HG02759 (cell line): ENCODE data around the gene NSMCE3.

ENCODE experiments used
- ATAC-seq: cut with Tn5 transposase; IDR thresholded peaks from one replicate; pipeline ENCODE4 v1.9.1; 2021; ENCODE audit warnings: mild to moderate bottlenecking, moderate library complexity; ENCODE audit not compliant: unreplicated experiment

The NSMCE3 gene

GRCh38 chr15:29269485-29270168, at the start of gene NSMCE3:
Gene NSMCE3 (minus strand): TSS chr15:29269822. CDS start chr15:29269705, 117 bp downstream.
- peak; percentile 92 for ATAC-seq

GRCh38 chr15:29316422-29316821, 46.8 kb upstream of the NSMCE3 start:
- ATAC-seq, result no peak

GRCh38 chr15:29312387-29312786, 42.8 kb upstream of the NSMCE3 start:
- ATAC-seq, result no peak

DNA sequence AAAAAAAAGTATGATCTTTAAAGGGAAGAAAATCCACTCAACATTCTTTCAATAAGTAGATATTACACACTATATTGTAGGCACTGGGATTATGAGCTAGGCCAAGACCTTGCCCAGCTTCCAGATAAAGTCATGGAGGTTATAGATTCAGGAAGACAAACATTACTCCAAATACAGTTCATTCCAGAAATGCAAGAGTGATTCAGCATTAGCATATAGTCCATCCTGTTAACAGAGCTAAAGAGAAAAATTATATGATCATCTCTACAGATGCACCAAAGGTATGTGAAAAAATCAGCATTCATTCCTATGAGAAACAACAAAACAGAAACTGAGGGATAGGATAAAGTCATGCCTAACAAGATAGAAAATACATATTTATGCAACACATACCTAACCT, 42.1 kb upstream of the NSMCE3 start:
- no peak for ATAC-seq

DNA sequence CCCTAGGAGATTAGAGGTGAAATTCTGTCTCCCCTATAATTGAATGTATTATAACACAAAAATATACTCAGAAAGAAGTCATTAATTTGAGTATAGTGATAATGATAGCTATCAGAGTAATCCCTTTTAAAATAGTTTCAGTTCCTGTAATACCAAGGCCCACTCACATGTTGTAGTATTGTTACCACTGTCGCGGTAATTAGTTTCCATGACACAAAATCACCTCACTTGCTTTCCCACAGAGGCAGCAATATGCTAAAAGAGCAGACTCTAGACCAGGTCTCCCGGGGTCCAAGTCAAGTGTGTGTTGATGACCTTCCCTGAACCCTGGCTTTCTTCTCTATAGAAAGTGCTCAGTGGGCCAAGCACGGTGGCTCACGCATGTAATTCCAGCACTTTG, 39.5 kb upstream of the NSMCE3 start:
- peak; percentile 39 for ATAC-seq

GRCh38 chr15:29308299-29308698, 38.7 kb upstream of the NSMCE3 start:
- no peak for ATAC-seq

- no peak for ATAC-seq
Observed at GRCh38 chr15:29305556-29305955, 35.9 kb upstream of the NSMCE3 start.

GRCh38 chr15:29302871-29303270, 33.2 kb upstream of the NSMCE3 start:
- no peak for ATAC-seq

DNA sequence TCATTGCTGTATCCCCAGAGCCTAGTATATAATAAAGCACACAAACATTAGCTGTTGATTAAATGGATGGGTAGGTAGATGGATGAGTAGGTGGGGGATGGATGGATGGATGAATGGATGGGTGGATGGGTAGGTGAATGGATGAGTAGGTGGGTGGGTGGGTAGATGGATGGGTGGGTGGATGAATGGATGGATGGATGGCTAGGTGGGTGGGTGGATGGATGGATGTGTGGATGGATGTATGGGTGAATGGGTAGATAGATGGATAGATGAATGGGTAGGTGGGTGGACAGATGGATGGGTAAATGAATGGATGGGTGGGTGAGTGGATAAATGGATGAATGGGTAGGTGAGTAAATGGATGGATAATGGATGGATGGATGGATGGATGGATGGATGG, 30.2 kb upstream of the NSMCE3 start:
- no peak for ATAC-seq

- ATAC-seq, result no peak
Observed at GRCh38 chr15:29299331-29299730, 29.7 kb upstream of the NSMCE3 start.

DNA sequence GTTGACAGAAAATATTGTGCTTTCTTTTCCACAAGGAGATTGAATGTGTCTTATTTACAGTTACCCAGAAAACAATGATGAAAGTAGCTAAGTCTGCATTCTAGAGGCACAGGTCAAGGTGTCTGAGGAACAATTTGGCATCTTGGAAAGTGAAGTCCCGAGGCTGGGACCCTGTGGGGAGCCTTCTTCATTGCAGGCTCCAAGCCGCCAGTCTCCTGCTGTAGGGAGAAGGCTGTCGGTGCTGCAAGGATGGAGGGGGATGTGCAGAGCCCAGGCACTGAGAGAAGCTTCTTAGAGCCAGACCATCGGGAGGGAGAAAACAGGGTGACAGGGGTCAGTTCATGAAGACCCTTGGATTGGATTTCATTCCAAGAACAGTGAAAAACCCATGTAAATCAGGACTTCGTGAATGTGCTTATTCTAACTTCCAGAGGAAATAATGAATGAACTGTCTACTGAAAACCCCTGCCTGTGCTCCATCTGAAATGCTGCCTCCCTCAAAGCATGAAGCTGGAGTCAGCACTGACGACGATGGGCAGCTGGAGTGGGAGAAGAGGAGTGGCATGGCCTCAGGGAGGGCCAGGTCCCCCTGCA, 25.2 kb upstream of the NSMCE3 start:
- no peak for ATAC-seq

GRCh38 chr15:29291067-29291845, 21.6 kb upstream of the NSMCE3 start:
- no peak for ATAC-seq

- no peak for ATAC-seq
Observed at GRCh38 chr15:29289173-29289572, 19.6 kb upstream of the NSMCE3 start.

DNA sequence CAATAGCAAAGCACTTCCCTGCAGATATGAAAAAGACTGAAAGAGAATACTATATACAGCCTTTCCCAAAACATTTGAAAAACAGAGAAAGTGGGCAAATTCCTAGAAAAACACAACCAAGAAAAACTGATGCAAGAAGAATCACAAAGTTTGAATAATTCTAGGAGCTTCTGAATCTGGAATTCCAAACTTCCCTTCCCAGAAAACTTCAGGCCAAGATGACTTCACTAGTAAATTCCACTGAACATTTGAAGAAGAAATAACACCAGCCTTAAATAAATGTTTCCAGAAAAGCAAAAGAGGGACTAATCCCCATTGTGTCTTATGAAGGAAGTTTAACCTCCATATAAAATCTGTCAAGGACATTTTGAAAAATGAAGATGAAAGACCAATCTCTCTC, 15.8 kb upstream of the NSMCE3 start:
- ATAC-seq, result no peak

DNA sequence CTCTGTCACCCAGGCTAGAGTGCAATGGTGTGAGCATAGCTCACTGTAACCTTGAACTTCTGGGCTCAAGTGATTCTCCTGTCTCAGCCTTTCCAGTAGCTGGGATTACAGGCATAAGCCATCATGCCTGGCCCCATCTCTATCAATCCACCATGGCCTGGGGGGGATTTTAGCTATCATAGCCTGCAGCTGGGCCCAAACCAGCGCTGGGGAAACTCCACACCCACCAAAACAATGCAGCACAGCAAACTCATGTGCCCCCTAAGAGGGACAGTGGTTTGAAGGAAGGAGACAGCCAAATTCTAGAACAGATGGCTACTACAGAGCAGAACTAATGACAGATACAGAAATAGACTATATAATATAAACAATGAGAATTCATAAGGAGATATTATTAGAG, 13.8 kb upstream of the NSMCE3 start:
- ATAC-seq, result no peak

DNA sequence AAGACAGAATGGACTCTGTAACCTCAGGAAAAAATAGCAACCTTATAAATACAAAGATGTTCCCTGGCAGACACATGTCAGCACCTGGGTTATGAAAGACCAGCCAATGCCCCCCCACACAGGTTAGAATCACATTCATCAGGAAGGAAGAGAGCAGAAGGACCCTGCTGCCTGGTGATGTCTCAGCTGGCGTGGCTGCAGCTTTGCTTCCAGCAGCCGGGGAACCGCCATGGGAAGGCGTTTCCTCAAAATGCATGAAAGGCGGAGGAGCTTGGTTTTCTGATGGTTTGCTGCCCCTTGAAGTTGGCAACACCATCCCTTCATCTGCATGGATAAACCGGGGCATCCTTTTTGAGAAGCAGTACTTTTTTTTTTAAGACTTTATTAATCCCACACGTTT, 10.9 kb upstream of the NSMCE3 start:
- ATAC-seq, result no peak

- ATAC-seq, result no peak
Observed at GRCh38 chr15:29278436-29279105, 8.9 kb upstream of the NSMCE3 start.

GRCh38 chr15:29276366-29276765, 6.7 kb upstream of the NSMCE3 start:
- ATAC-seq, result no peak

DNA sequence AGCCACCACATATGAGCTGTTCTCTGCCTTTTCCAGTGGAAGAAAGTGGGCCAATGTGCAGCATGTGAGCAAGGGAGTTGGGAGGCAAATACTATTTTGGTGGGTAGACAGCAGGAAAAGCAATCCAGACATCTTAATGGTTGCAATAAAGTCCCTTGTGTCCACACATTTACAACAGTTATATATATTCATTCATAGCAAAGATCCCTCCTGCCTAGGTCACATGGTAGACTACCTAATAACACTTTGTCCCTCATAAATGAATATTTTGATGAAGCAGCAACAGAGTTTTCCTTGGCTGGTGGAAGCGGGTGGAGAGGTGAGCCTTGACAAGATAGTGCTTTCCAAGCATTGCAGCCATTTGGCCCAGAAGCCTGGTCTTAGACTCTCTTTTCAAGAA, 6.2 kb upstream of the NSMCE3 start:
- no peak for ATAC-seq

GRCh38 chr15:29274946-29275345, 5.3 kb upstream of the NSMCE3 start:
- ATAC-seq, result no peak

- no peak for ATAC-seq
Observed at GRCh38 chr15:29272219-29272618, 2.6 kb upstream of the NSMCE3 start.

GRCh38 chr15:29270976-29271375, 1.4 kb upstream of the NSMCE3 start:
- ATAC-seq, result no peak
